ENCODE data around the gene DZIP1L. TPM values are rescaled to one million over a fixed set of nuclear protein-coding genes. Genes with fewer than 3 reads are reported as not detected.
"Not testable (repeated sequence)": the region's sequence is repeated elsewhere in the genome, so short reads cannot be mapped to it uniquely, and the experiment has no call there.

Gene DZIP1L
- 4.3 TPM for polyA plus RNA-seq (2013, experiment 1 of 2)
- 8.1 TPM for polyA plus RNA-seq (2013, experiment 2 of 2)

GRCh38 chr3:138114988-138115971 lies at the start of gene DZIP1L:
TSS of gene DZIP1L (minus strand) at chr3:138115608. CDS start at chr3:138103971, 11,637 bp downstream.
- no peaks in the 10 kb centered on the region for H3K9me3 ChIP-seq (ENCODE audit: insufficient read depth, low read depth, low read length)
- peaks cover 4% of the 10 kb centered on the region; the same call in 1 of the 2 replicates for H3K36me3 ChIP-seq (ENCODE audit: insufficient read depth, low read length)
- peak within 1 kb of the TSS; percentile 67 for H3K27ac ChIP-seq (ENCODE audit: low read depth, low read length)
- WGBS = under 1% methylated on average over 86 of the region's 86 CpGs
- no peaks in the 10 kb centered on the region for H3K27me3 ChIP-seq (ENCODE audit: insufficient read depth, low read length)
- H3K4me1 ChIP-seq (ENCODE audit: insufficient read depth, low read length) = peaks cover 15% of the 10 kb centered on the region; the same call in 1 of the 2 replicates
- peak within 1 kb of the TSS; percentile 95 for H3K4me3 ChIP-seq (ENCODE audit: low read length)
- H3K9ac ChIP-seq (ENCODE audit: low read depth, low read length) = peak within 1 kb of the TSS; percentile 87

GRCh38 chr3:138165061-138165460 lies 49.7 kb upstream of the DZIP1L start:
- Histone ChIP-seq H3K9ac (ENCODE audit: low read depth, low read length) (no peak overlapping the region), H3K4me1 (ENCODE audit: insufficient read depth, low read length) (no peaks in the 10 kb centered on the region), H3K27ac (ENCODE audit: low read depth, low read length) (no peak overlapping the region), H3K9me3 (ENCODE audit: insufficient read depth, low read depth, low read length) (no peaks in the 10 kb centered on the region), H3K36me3 (ENCODE audit: insufficient read depth, low read length) (peaks cover 89% of the 10 kb centered on the region), H3K4me3 (ENCODE audit: low read length) (no peak overlapping the region), H3K27me3 (ENCODE audit: insufficient read depth, low read length) (no peaks in the 10 kb centered on the region)
- 96% methylated on average over 2 of the region's 2 CpGs for WGBS

- H3K4me1 ChIP-seq (ENCODE audit: insufficient read depth, low read length) = no peaks in the 10 kb centered on the region
- H3K27ac ChIP-seq (ENCODE audit: low read depth, low read length) = no peak overlapping the region
- H3K4me3 ChIP-seq (ENCODE audit: low read length) = no peak overlapping the region
- H3K36me3 ChIP-seq (ENCODE audit: insufficient read depth, low read length) = peaks cover 24% of the 10 kb centered on the region
- H3K9me3 ChIP-seq (ENCODE audit: insufficient read depth, low read depth, low read length) = peaks cover 9% of the 10 kb centered on the region; the same call in 1 of the 2 replicates
- 93% methylated on average over 4 of the region's 4 CpGs for WGBS
- H3K27me3 ChIP-seq (ENCODE audit: insufficient read depth, low read length) = no peaks in the 10 kb centered on the region
- no peak overlapping the region for H3K9ac ChIP-seq (ENCODE audit: low read depth, low read length)
Observed at GRCh38 chr3:138157743-138158142, 42.3 kb upstream of the DZIP1L start.

GRCh38 chr3:138154534-138154933 lies 39.1 kb upstream of the DZIP1L start:
- Histone ChIP-seq H3K4me3 (ENCODE audit: low read length) (no peak overlapping the region), H3K27me3 (ENCODE audit: insufficient read depth, low read length) (no peaks in the 10 kb centered on the region), H3K9me3 (ENCODE audit: insufficient read depth, low read depth, low read length) (peaks cover 9% of the 10 kb centered on the region; the same call in 1 of the 2 replicates), H3K36me3 (ENCODE audit: insufficient read depth, low read length) (no peaks in the 10 kb centered on the region), H3K27ac (ENCODE audit: low read depth, low read length) (no peak overlapping the region), H3K4me1 (ENCODE audit: insufficient read depth, low read length) (no peaks in the 10 kb centered on the region), H3K9ac (ENCODE audit: low read depth, low read length) (no peak overlapping the region)

- H3K4me3 ChIP-seq (ENCODE audit: low read length) = no peak overlapping the region
- H3K27ac ChIP-seq (ENCODE audit: low read depth, low read length) = no peak overlapping the region
- H3K9me3 ChIP-seq (ENCODE audit: insufficient read depth, low read depth, low read length) = no peaks in the 10 kb centered on the region
- no peaks in the 10 kb centered on the region for H3K27me3 ChIP-seq (ENCODE audit: insufficient read depth, low read length)
- H3K36me3 ChIP-seq (ENCODE audit: insufficient read depth, low read length) = no peaks in the 10 kb centered on the region
- H3K4me1 ChIP-seq (ENCODE audit: insufficient read depth, low read length) = no peaks in the 10 kb centered on the region
- 86% methylated on average over 4 of the region's 4 CpGs for WGBS
- H3K9ac ChIP-seq (ENCODE audit: low read depth, low read length) = no peak overlapping the region
Observed at GRCh38 chr3:138148503-138148902, 33.1 kb upstream of the DZIP1L start.

GRCh38 chr3:138142181-138142580 lies 26.8 kb upstream of the DZIP1L start:
- WGBS = 97% methylated on average over 3 of the region's 3 CpGs
- H3K27ac ChIP-seq (ENCODE audit: low read depth, low read length); H3K36me3 ChIP-seq (ENCODE audit: insufficient read depth, low read length); H3K9ac ChIP-seq (ENCODE audit: low read depth, low read length); H3K4me3 ChIP-seq (ENCODE audit: low read length); H3K9me3 ChIP-seq (ENCODE audit: insufficient read depth, low read depth, low read length); H3K4me1 ChIP-seq (ENCODE audit: insufficient read depth, low read length); H3K27me3 ChIP-seq (ENCODE audit: insufficient read depth, low read length): not testable (repeated sequence)

GRCh38 chr3:138140940-138141339 lies 25.5 kb upstream of the DZIP1L start:
- Histone ChIP-seq H3K27ac (ENCODE audit: low read depth, low read length) (no peak overlapping the region), H3K4me3 (ENCODE audit: low read length) (no peak overlapping the region), H3K9me3 (ENCODE audit: insufficient read depth, low read depth, low read length) (no peaks in the 10 kb centered on the region), H3K4me1 (ENCODE audit: insufficient read depth, low read length) (no peaks in the 10 kb centered on the region), H3K27me3 (ENCODE audit: insufficient read depth, low read length) (no peaks in the 10 kb centered on the region), H3K36me3 (ENCODE audit: insufficient read depth, low read length) (no peaks in the 10 kb centered on the region), H3K9ac (ENCODE audit: low read depth, low read length) (no peak overlapping the region)

GRCh38 chr3:138139691-138140090 lies 24.3 kb upstream of the DZIP1L start:
- no peak overlapping the region for H3K27ac ChIP-seq (ENCODE audit: low read depth, low read length)
- no peak overlapping the region for H3K4me3 ChIP-seq (ENCODE audit: low read length)
- H3K36me3 ChIP-seq (ENCODE audit: insufficient read depth, low read length) = no peaks in the 10 kb centered on the region
- no peaks in the 10 kb centered on the region for H3K4me1 ChIP-seq (ENCODE audit: insufficient read depth, low read length)
- no peak overlapping the region for H3K9ac ChIP-seq (ENCODE audit: low read depth, low read length)
- WGBS = 90% methylated on average over 1 of the region's 2 CpGs
- no peaks in the 10 kb centered on the region for H3K9me3 ChIP-seq (ENCODE audit: insufficient read depth, low read depth, low read length)
- H3K27me3 ChIP-seq (ENCODE audit: insufficient read depth, low read length) = no peaks in the 10 kb centered on the region

GRCh38 chr3:138137861-138138260 lies 22.5 kb upstream of the DZIP1L start:
- no peak overlapping the region for H3K9ac ChIP-seq (ENCODE audit: low read depth, low read length)
- no peaks in the 10 kb centered on the region for H3K27me3 ChIP-seq (ENCODE audit: insufficient read depth, low read length)
- 90% methylated on average over 2 of the region's 2 CpGs for WGBS
- no peaks in the 10 kb centered on the region for H3K4me1 ChIP-seq (ENCODE audit: insufficient read depth, low read length)
- no peaks in the 10 kb centered on the region for H3K36me3 ChIP-seq (ENCODE audit: insufficient read depth, low read length)
- H3K4me3 ChIP-seq (ENCODE audit: low read length) = no peak overlapping the region
- no peak overlapping the region for H3K27ac ChIP-seq (ENCODE audit: low read depth, low read length)
- H3K9me3 ChIP-seq (ENCODE audit: insufficient read depth, low read depth, low read length) = no peaks in the 10 kb centered on the region

- Histone ChIP-seq H3K36me3 (ENCODE audit: insufficient read depth, low read length) (no peaks in the 10 kb centered on the region), H3K27me3 (ENCODE audit: insufficient read depth, low read length) (no peaks in the 10 kb centered on the region), H3K9me3 (ENCODE audit: insufficient read depth, low read depth, low read length) (no peaks in the 10 kb centered on the region), H3K4me1 (ENCODE audit: insufficient read depth, low read length) (no peaks in the 10 kb centered on the region), H3K27ac (ENCODE audit: low read depth, low read length) (no peak overlapping the region), H3K4me3 (ENCODE audit: low read length) (no peak overlapping the region), H3K9ac (ENCODE audit: low read depth, low read length) (no peak overlapping the region)
- WGBS = 90% methylated on average over 3 of the region's 3 CpGs
Observed at GRCh38 chr3:138136201-138136600, 20.8 kb upstream of the DZIP1L start.

GRCh38 chr3:138135833-138136194 lies 20.4 kb upstream of the DZIP1L start:
- H3K27ac ChIP-seq (ENCODE audit: low read depth, low read length) = no peak overlapping the region
- H3K27me3 ChIP-seq (ENCODE audit: insufficient read depth, low read length) = no peaks in the 10 kb centered on the region
- no peaks in the 10 kb centered on the region for H3K36me3 ChIP-seq (ENCODE audit: insufficient read depth, low read length)
- H3K9ac ChIP-seq (ENCODE audit: low read depth, low read length) = no peak overlapping the region
- no peak overlapping the region for H3K4me3 ChIP-seq (ENCODE audit: low read length)
- WGBS = 89% methylated on average over 1 of the region's 2 CpGs
- no peaks in the 10 kb centered on the region for H3K9me3 ChIP-seq (ENCODE audit: insufficient read depth, low read depth, low read length)
- H3K4me1 ChIP-seq (ENCODE audit: insufficient read depth, low read length) = no peaks in the 10 kb centered on the region

Data from HUES64 (cell line).